ENCODE data around the gene LMBRD2.
A peak's percentile ranks its signal among the peaks of the same experiment; 100 is the strongest.

The LMBRD2 gene

GRCh38 chr5:36105819-36106218, 45.9 kb downstream of the LMBRD2 start:
- no peak for DNase-seq (ENCODE audit: low read depth)

- DNase-seq (ENCODE audit: low read depth) = no peak
Measured at GRCh38 chr5:36099748-36100147, 51.9 kb downstream of the LMBRD2 start.

GRCh38 chr5:36096486-36096885, 55.2 kb downstream of the LMBRD2 start:
- DNase-seq (ENCODE audit: low read depth) = no peak

GRCh38 chr5:36089989-36090388, 61.7 kb downstream of the LMBRD2 start:
- no peak for DNase-seq (ENCODE audit: low read depth)

GRCh38 chr5:36079200-36079781, 72.4 kb downstream of the LMBRD2 start:
- DNase-seq (ENCODE audit: low read depth) = peak; percentile 1

GRCh38 chr5:36078430-36078829, 73.3 kb downstream of the LMBRD2 start:
- no peak for DNase-seq (ENCODE audit: low read depth)

GRCh38 chr5:36073595-36074216, 78.0 kb downstream of the LMBRD2 start:
- no peak for DNase-seq (ENCODE audit: low read depth)

- no peak for DNase-seq (ENCODE audit: low read depth)
Measured at GRCh38 chr5:36070687-36071571, 80.8 kb downstream of the LMBRD2 start.

GRCh38 chr5:36068751-36069281, 82.9 kb downstream of the LMBRD2 start:
- no peak for DNase-seq (ENCODE audit: low read depth)

GRCh38 chr5:36066540-36067210, 85.0 kb downstream of the LMBRD2 start, which contains the start of gene UGT3A2:
UGT3A2 (minus strand) TSS chr5:36066882; CDS start chr5:36066789, 93 bp downstream.
- no peak for DNase-seq (ENCODE audit: low read depth)

GRCh38 chr5:36066001-36066539, 85.6 kb downstream of the LMBRD2 start:
- no peak for DNase-seq (ENCODE audit: low read depth)

- DNase-seq (ENCODE audit: low read depth) = no peak
Measured at GRCh38 chr5:36060420-36060887, 91.2 kb downstream of the LMBRD2 start.

GRCh38 chr5:36059571-36060419, 91.9 kb downstream of the LMBRD2 start:
- no peak for DNase-seq (ENCODE audit: low read depth)

GRCh38 chr5:36058776-36059175, 92.9 kb downstream of the LMBRD2 start:
- DNase-seq (ENCODE audit: low read depth) = no peak

- DNase-seq (ENCODE audit: low read depth) = no peak
Measured at GRCh38 chr5:36057386-36057785, 94.3 kb downstream of the LMBRD2 start.

GRCh38 chr5:36056422-36056821, 95.3 kb downstream of the LMBRD2 start:
- DNase-seq (ENCODE audit: low read depth) = no peak

- DNase-seq (ENCODE audit: low read depth) = no peak
Measured at GRCh38 chr5:36055984-36056383, 95.7 kb downstream of the LMBRD2 start.

- DNase-seq (ENCODE audit: low read depth) = no peak
Measured at GRCh38 chr5:36054647-36055046, 97.0 kb downstream of the LMBRD2 start.

GRCh38 chr5:36052538-36052937, 99.1 kb downstream of the LMBRD2 start:
- no peak for DNase-seq (ENCODE audit: low read depth)

GRCh38 chr5:36049949-36050348, 101.7 kb downstream of the LMBRD2 start:
- no peak for DNase-seq (ENCODE audit: low read depth)

Measured in activated T-cell treated with anti-CD3 and anti-CD28 coated beads for 24 hours (primary cell).